HG03442 (cell line): Measurements from ENCODE around the gene RAB4A.

Source experiments
- ATAC-seq: cut with Tn5 transposase; IDR thresholded peaks from one replicate; pipeline ENCODE4 v1.9.1; 2021; ENCODE audit warnings: mild to moderate bottlenecking, moderate library complexity; ENCODE audit not compliant: unreplicated experiment

RAB4A gene

DNA sequence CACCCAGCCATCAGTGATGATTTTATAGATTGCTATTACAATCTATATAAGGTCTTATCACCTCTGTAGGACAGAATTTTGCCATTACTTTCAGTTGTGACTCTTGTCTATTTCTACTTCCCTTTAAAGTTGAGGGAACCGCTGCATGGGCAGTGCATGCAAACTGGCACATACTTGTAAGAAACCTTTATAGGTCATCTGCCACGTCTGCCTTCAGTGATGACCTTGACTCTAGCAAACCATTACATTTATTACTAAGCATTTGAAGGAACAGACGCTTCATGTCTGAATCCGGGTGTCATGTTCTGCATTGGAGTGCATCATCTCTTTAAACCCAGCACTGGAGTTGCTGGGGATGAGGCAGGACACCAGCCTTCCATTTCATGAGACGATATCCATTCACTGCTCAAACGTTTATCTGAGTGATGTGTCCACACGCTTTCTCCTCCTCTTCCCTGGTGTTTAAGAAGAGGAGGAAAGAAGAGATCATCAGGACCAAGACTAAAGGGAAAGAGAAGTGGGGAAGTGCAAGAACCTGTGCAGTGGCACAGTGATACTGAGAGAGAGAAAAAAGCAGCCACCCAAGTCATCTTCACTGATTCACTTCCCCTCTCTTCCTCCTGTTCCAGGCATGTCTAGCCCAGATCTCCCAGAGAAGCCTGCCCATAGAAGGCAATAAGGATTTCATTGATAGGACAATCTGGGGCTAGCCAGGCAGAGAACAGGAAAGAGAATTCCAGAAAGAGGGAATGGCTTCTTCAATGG, 57.9 kb downstream of the RAB4A start:
- ATAC-seq: no peak

DNA sequence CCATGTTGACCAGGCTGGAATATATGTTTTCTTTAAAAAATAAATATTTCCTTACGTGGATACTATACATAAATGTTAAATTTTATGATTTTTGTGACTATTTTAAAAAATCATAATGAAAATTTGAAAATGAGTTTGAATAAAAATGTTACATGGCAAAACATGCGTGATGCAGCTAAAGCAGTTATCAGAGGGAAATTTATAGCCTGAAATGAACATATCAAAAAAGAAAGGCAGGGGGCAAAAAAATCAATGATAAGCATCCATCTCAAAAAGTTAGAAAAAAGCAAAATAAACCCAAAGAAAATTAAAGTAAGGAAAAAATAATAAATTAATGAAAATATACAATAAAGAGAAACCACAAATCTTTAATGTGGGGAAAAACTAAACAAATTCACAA, 63.4 kb downstream of the RAB4A start:
- ATAC-seq: no peak

DNA sequence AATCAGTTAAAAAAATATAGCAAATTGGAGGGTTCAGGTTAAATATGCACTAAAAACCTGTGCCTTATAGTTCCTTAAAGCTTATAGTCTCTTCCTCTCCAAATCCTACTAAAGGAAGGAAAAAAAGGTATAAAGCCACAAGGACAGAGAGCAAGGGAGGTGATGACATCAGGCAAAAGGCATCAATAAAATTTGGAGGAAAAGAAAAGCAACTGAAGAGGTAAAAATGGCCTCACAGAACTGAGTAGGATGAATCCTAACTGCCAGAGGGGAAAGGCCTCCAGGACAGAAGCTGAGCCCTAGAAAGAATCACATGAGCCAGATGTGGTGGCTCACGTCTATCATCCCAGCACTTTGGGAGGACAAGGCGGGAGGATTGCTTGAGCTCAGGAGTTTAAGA, 63.8 kb downstream of the RAB4A start:
- no peak for ATAC-seq

DNA sequence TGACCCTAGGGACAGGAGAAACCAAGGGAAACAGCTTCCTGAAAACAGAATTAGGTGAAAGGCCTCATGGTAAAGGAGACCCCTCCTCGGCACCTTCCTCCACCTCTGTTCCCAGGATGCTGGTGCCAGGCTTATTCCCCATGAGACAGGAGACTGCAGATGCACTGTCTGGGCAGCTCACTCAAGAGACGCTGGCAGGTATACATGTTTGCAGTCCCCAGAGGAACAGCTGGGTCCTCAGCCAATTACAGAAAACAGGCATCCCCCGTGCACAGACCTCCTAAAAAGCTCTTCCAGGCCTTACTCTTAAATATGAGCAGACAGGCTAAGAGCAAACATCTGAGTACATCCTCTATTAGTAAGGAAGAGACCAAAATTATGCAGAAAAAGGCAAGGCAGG, 65.4 kb downstream of the RAB4A start:
- ATAC-seq: no peak

DNA sequence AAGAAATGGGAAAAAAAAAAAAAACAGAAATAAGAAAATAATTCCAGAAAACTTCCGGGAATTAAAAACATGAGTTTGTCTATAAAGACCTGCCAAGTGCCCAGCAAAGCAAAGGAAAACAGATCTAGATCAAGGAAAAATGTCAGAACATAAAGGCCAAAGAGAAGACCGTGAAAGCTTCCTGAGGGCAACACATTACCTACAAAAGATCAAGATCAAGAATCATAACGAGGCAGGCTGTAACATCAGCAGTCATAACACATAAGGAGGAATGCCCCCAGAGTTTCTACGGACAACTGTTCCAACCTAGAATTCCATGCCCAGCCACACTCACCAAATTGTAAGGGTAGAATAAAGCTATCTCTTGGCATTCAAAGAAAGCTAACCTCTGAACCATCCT, 68.2 kb downstream of the RAB4A start:
- no peak for ATAC-seq

DNA sequence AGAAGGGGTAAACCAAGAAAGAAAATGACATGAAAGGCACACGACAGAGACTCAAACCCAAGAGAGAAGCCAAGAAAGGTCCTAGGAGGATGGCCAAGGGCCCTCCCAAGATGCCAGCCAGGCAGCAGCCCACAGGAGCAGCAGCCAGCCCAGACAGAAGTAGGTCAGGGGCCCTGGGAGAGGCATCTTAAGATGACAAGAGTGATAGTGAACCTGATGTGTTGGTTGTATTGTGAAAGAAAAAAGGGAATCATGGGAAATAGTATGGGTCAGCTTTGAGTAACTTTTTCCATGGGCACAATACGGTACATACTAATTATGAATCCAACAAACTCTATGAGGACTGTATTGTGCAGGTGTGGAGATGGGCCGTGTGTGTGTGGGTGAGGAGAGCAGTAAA, 68.6 kb downstream of the RAB4A start:
- ATAC-seq: no peak

DNA sequence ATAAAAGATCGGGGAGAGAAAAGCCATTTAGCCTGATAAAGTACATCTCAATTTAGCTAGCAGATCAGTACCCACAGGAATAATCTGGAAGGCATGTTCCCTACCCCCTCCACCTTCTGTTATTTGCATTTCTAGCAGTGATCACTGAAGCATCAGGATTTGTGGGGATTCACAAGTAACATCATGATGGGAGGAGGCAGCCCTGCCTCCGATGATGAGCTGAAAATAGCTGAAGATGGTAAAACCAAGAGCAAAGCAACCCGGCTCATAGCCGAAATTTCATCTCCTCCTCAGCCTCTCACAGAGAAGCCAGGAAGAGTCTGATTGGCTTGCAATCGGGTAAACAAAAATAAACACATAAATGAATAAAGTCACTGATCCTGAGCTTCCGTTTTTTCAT, 69.6 kb downstream of the RAB4A start:
- ATAC-seq: no peak

DNA sequence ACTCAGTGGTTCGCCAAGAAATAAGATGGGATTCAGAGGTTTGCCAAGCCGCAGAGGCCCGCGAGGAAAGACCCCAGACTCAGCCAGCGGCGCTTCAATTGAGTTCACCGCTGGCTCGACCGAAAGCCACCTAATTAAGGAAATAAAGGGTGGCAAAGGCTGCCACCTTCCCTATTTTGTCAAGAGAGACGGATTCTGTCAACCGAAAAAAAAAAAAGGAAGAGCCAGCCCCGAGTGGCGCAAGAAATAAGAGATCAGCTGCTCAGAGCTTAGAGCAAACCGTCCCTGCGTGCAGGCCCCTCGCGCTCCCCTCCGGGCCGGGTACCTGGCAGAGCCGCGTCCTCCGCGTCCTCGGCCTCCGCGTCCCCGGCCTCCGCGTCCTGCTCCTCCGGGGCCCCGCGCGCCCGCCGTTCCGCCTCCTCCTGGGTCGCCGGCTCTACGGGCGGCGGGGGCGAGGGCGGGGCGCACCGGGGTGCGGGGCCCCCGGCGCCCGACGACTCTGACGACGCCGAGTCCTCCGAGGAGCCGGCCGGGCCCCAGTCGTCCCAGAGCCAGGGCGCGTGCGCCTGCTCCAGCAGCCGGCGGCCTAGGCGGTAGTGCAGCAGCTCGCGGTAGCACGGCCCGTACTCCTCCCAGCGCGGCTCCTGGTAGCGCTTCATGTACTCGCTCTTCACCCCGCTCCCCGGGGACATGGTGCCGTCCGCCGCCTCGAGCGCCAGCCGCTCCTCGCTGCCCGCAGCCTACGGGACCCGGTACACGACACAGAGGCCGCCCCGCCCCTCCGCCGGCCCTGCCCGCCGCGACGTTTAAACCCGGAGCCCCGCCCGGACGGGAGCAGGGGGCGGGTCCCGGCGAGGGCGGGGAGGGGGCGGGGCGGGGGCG, 71.1 kb downstream of the RAB4A start:
- peak; percentile 67 for ATAC-seq

DNA sequence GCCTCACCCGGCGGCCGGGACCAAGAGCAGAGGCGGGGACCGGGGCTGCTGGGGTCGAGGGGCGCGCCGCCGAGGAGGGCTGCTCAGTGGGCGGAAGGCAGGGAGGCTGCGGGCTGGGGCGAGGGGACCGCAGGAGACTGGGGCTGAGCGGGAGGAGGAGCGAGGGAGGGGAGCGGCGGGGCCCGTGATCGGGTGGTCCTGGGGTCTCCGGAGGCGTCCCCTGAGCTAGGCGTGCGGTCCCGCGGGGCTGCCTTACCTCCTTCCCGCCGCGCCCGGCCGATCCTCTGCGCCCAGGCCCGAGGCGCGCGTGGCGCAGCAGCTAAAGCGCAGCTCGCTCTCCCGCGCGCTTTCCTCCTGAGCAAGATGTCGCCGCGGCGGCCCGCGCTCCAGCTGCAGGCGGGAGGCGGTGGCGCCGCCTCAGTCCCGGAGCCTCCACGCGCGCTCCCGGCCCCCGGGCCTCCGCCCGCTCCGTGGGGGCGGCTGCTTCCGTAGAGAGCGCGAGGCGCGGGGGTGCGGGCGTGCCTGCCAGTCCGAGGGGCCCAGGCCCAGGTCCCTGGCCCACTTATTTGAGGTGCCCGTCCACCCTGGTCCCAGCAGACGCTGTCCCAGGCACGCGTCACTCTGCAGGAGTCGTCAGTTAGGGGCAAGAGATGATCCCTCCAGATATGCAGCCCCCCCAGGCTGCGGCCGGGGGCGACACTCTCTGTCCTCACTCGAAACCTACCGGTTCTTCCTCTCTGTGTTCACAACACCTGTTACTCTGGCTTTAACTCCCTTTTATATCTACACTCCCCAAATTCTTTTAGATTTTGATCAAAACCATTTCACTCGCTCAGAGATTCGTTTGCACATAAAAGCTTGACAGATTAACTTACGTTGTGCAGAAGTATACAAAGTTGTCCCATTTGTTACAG, 72.0 kb downstream of the RAB4A start, which contains the start of gene CCSAP:
Gene CCSAP, minus strand, starts transcription at position 392 of the 914 bp plus-strand sequence. CDS start 582 bp downstream, outside the sequence.
- peak; percentile 38 for ATAC-seq

DNA sequence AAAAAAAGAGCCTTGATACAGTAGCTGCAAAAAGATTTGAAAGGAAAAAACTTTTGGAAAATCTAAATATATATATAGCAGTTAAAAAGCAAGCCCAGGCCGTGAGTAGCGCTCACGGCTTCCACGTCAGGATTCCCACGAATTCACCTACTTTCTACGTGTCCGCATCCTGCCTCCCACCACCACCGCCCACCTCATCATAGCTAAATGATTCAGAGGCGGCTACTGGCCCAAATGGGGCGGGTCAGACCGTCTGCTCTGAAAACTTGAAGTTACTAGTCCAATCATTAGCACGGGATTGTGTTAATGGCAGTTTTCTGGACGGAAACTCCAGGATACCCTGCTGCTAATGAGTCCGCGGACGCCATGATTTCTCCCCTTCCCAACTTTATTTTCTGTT, 73.2 kb downstream of the RAB4A start:
- no peak for ATAC-seq

DNA sequence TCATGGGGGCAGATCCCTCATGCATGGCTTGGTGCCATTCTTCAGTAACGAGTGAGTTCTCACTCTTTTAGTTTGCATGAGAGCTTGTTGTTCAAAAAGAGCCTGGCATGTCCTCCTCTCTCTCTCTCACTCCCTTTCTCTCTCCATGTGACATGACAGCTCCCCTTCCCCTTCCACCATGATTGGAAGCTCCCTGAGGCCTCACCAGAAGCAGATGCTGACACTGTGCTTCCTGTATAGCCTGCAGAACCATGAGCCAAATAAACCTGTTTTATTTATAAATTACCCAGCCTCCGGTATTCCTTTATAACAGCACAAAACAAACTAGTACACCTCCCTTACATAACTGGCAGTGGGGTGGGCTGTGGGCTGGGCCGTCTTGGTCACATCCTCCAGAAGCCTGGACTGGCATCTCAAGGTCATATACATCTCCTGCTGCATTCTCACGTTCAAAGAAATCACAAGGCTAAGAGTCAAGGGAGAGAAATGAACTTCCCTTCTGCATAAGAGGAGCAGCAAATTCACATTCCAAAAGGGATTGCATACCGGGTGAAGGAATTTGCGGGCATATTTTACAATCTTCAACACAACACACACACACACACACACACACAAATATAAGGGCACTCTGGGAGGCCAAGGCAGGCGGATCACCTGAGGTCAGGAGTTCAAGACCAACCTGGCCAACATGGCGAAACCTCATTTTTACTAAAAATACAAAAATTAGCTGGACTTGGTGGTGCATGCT, 74.2 kb downstream of the RAB4A start:
- ATAC-seq: no peak

DNA sequence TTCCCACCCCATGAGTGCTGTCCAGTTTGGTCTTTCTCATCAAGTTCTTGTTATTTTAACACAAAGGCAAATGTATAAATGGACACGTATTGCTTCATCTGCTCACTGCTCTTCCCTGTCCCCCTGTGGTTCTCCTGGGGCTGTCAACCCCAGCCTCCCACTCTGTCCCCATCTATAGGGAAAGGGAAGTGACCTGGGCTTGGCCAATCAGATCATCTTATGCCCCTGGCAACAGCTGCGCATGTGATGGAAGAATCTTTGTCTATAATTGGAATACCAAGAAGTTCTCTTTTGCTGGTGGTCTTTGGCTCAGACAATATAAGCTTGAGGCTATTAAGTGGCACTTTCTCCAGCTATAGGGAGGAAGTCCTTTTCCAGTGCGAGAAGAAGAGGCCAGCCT, 76.6 kb downstream of the RAB4A start:
- ATAC-seq: no peak

DNA sequence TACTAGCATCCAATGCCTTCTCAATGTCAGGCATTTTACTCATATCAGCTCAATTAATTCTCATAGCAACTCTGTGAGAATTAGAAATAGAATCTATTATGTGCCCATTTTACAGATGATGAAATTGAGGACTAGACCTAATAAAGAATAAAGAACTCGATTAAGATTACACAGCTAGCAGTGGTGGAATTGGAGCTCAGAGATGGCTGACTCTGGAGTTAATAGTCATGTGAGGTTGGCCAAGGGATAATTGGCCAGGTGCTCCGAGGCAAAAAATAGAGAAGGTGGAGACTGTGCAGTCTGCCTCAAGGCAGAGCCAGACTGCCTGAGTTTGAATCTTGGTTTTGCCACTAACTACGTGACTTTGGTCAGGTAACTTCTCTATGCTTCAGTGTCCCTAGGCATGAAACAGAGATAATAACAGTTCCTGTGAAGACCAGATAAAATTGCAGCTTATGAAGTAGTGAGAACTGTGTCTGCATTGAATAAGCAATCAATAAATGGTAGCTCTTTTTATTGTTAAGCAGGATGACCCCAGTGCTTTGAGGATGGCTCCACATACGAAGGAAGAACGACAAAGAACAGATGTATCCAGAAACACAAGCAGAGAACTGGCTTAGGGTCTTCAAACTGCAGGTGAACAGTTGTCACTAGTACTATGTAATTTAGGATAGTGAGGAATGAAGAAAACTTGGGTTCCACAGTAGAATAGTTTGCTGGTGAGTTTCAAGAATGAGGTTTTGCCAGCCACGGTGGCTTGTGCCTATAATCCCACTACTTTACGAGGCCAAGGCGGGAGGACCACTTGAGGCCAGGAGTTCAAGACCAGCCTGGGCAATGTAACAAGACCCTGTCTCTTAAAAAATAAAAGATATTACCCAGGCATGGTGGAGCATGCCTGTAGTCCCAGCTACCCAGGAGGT, 78.8 kb downstream of the RAB4A start:
- ATAC-seq: no peak

DNA sequence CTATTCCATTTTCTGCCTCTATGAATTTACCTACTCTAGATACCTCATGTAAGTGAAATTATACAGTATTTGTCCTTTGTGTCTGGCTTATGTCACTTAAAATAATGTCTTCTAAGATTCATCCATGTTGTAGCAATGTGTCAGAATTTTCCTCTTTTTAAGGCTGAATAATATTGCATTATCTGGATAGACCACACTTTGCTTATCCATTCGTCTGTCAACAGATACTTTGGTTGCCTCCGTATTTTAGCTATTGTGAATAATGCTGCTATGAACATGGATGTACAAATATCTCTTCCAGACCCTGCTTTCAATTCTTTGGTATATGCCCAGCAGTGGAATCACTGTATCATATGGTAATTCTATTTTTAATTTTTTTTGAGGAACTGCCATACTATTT, 82.1 kb downstream of the RAB4A start:
- no peak for ATAC-seq

DNA sequence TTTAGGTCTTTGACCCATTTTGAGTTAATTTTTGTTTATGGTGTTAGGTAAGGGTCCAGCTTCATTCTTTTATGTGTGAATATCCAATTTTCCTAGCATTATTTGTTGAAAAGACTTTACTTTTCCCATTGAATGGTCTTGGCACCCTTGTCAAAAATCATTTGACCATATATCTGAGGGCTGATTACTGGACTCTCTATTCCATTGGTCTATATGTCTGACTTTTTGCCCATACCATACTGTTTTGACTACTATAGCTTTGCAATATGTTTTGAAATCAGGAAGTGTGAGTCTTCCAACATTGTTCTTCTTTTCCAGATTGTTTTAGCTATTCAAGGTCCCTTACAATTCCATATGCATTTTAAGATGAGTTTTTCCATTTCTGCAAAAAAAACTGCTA, 83.3 kb downstream of the RAB4A start:
- no peak for ATAC-seq
